HG03342 (cell line): ENCODE measurements around the gene SWAP70.

Source experiments
- ATAC-seq: cut with Tn5 transposase; IDR thresholded peaks from one replicate; pipeline ENCODE4 v1.9.1; 2021; ENCODE audit warnings: mild to moderate bottlenecking, moderate library complexity; ENCODE audit not compliant: unreplicated experiment

Gene SWAP70

GRCh38 chr11:9651481-9651880, 12.4 kb upstream of the SWAP70 start:
- no peak for ATAC-seq

- no peak for ATAC-seq
Measured at GRCh38 chr11:9651899-9652748, 11.8 kb upstream of the SWAP70 start.

GRCh38 chr11:9653871-9654270, 10.0 kb upstream of the SWAP70 start:
- no peak for ATAC-seq

GRCh38 chr11:9656864-9657263, 7.0 kb upstream of the SWAP70 start:
- ATAC-seq: no peak

- ATAC-seq: no peak
Measured at GRCh38 chr11:9657531-9657930, 6.3 kb upstream of the SWAP70 start.

- ATAC-seq: no peak
Measured at GRCh38 chr11:9660886-9661285, 3.0 kb upstream of the SWAP70 start.

GRCh38 chr11:9662273-9662672, 1.6 kb upstream of the SWAP70 start:
- no peak for ATAC-seq

- ATAC-seq: peak; percentile 35
Measured at GRCh38 chr11:9664276-9665171, 647 bp downstream of the SWAP70 start.

- no peak for ATAC-seq
Measured at GRCh38 chr11:9665749-9666148, 1.9 kb downstream of the SWAP70 start.

- no peak for ATAC-seq
Measured at GRCh38 chr11:9669954-9670353, 6.1 kb downstream of the SWAP70 start.

GRCh38 chr11:9672288-9672916, 8.5 kb downstream of the SWAP70 start:
- no peak for ATAC-seq

GRCh38 chr11:9672918-9673317, 9.0 kb downstream of the SWAP70 start:
- no peak for ATAC-seq

GRCh38 chr11:9675691-9676090, 11.8 kb downstream of the SWAP70 start:
- no peak for ATAC-seq

GRCh38 chr11:9677951-9678350, 14.1 kb downstream of the SWAP70 start:
- ATAC-seq: no peak

- no peak for ATAC-seq
Measured at GRCh38 chr11:9678576-9678975, 14.7 kb downstream of the SWAP70 start.

GRCh38 chr11:9680028-9680427, 16.2 kb downstream of the SWAP70 start:
- ATAC-seq: no peak

GRCh38 chr11:9681583-9682372, 17.9 kb downstream of the SWAP70 start:
- no peak for ATAC-seq

- ATAC-seq: no peak
Measured at GRCh38 chr11:9687711-9688477, 24.0 kb downstream of the SWAP70 start.

GRCh38 chr11:9688716-9689511, 25.0 kb downstream of the SWAP70 start:
- ATAC-seq: peak; percentile 80
